LNCaP clone FGC (cell line): Measurements from ENCODE around the gene CABP2.

ENCODE experiments used
- DNase-seq: peaks from one replicate; pipeline ENCODE4 v3.0.0-alpha.2; 2011; ENCODE audit warnings: low read depth
- H3K4me3 ChIP-seq: 2 replicates; pipeline ENCODE4 v1.5.1; 2011; ENCODE audit warnings: mild to moderate bottlenecking, low read depth, low read length, control low read depth
- CTCF ChIP-seq: IDR thresholded peaks from 2 replicates; pipeline ENCODE4 v1.5.1; 2012; ENCODE audit warnings: mild to moderate bottlenecking; ENCODE audit not compliant: control insufficient read depth, insufficient read depth; ENCODE audit errors: extremely low read depth

CABP2 gene

GRCh38 chr11:67503119-67504004 lies 19.9 kb downstream of the CABP2 start:
- 0 out of 2 replicates have a peak overlapping the region, but pooled peaks have one; percentile 15 for H3K4me3 ChIP-seq
- TF ChIP-seq CTCF: no peak
- DNase-seq: no peak

DNA sequence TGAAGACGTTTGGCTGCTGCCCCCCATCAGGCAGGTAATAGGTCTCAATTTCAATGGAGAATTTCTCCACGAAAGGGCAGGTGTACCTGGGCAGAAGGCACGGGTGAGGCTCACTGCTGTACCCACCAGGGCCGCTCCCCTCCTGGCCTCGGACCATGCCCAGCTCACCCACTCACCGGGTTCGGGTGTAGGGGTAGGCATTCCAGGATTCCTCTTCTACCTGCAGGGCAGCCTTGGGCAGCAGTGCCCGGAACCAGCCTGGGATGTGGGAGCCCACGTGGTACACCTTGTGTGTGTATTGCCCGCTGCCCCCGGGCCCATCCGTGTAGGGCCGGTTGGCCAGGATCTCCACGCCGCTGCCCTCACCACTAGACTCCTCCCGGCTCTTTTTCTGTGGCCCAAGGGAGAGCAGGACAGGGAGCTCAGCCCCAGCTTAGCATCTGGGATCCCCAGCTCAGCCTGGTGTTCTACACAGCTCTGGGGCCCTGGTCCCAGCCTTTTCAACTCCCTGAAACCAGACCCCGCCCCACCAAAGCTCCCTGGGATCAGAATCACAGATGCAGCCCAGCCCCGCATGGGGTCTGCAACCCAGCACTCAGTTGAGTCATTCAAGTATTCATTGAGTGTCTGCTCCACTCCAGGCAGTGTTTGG lies 20.8 kb downstream of the CABP2 start:
- H3K4me3 ChIP-seq: no peak overlapping the region
- TF ChIP-seq CTCF: no peak
- DNase-seq: no peak

DNA sequence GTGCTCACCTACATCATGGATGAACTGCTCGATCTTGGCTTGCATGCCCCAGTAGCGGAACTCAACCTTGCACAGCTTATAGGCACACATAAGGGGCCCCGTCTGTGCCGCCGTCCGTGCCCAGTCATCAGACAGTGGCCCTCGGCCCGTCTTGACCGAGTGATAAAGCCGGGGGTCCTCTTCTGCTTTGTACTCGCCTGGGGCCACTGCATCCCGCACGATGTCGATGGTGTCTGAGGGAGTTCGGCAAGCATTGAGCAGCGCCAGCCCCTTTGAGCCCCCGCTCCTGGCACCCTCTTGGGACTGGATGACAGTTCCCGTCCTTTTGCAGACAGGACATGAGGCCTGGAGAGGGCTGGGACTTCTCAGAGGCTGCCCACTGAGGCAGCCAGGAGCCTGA lies 21.4 kb downstream of the CABP2 start:
- no peak for TF ChIP-seq CTCF
- DNase-seq: no peak
- H3K4me3 ChIP-seq: no peak overlapping the region

- TF ChIP-seq CTCF: no peak
- no peak overlapping the region for H3K4me3 ChIP-seq
- DNase-seq: no peak
These were observed 22.2 kb downstream of the CABP2 start for GRCh38 chr11:67500831-67501715.

DNA sequence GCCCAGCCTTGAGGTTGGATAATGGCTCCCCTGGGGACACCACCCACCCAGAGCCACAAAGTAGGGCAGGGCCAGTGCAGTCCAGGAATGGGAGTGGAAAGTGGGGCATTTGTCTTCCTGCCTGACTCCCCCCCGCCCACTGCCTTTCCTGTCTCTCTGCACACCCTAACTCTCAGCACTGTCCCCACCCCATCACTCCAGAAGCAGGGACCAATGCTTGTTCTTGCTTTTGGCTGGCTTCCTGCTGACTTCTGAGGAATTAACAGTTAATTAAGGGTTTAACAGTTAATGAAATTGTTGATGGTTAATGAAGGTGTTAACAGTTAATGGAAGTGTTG lies 22.8 kb downstream of the CABP2 start:
- TF ChIP-seq CTCF: no peak
- DNase-seq: no peak
- H3K4me3 ChIP-seq: no peak overlapping the region

GRCh38 chr11:67499808-67500483 lies 23.3 kb downstream of the CABP2 start:
- no peak overlapping the region for H3K4me3 ChIP-seq
- DNase-seq: no peak
- no peak for TF ChIP-seq CTCF
